ENCODE measurements around the gene RFLNA. TPM values are rescaled to one million over a fixed set of nuclear protein-coding genes. Genes with fewer than 3 reads are reported as not detected.

Gene RFLNA
- total and polyA plus RNA-seq, 2 of the 4 experiments (the other 2 are of a cell fraction) = not detected

DNA sequence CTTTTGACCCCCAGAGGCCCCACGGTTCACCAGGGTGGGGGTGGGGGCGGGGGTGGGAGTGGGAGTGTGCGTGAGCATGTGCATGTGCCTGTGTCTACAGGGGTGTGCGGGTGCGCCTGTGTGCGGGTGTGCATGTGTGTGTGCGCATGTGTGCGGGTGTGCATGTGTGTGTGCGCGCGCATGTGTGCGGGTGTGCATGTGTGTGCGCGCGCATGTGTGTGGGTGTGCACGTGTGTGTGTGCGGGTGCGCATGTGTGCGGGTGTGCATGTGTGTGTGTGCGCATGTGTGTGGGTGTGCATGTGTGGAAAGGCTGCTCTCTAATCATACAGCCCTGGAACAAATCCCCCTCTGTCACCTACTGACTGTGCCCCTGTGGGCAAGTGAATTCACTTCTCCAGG lies 38.8 kb downstream of the RFLNA start:
- Histone ChIP-seq H3K56ac (ENCODE audit: extremely low read depth, insufficient read depth, low read length) (no peak overlapping the region), H2BK5ac (ENCODE audit: low read depth, low read length, poor library complexity, severe bottlenecking) (no peak overlapping the region), H4K8ac (ENCODE audit: low read depth in 2 of 2, low read length in 2 of 2) (no peak overlapping the region), H3K4me1 (ENCODE audit: control insufficient read depth, insufficient read depth, low read length) (no peaks in the 10 kb centered on the region), H3K4me2 (ENCODE audit: low read depth, low read length) (no peak overlapping the region), H3K4me3 (ENCODE audit: insufficient read depth, low read depth, low read length) (no peak overlapping the region), H3K36me3 (ENCODE audit: control insufficient read depth, insufficient read depth, low read length) (peaks cover 80% of the 10 kb centered on the region), H4K91ac (ENCODE audit: insufficient read depth, low read depth, low read length) (no peak overlapping the region), H2BK120ac (ENCODE audit: low read depth, low read length) (no peak overlapping the region), H3K27ac (ENCODE audit: insufficient read depth, low read length) (no peak overlapping the region), H3K23ac (ENCODE audit: low read depth, low read length) (no peak overlapping the region), H4K5ac (ENCODE audit: low read depth, low read length) (no peak overlapping the region), H3K9me3 (ENCODE audit: control insufficient read depth, insufficient read depth, low read length) (no peaks in the 10 kb centered on the region), H2AK5ac (ENCODE audit: low read depth, low read length) (no peak overlapping the region), H2BK15ac (ENCODE audit: low read depth, low read length) (no peak overlapping the region), H4K20me1 (ENCODE audit: insufficient read depth, low read length) (peaks cover 12% of the 10 kb centered on the region), H2AK9ac (replicated peaks; ENCODE audit: low read depth, low read length, poor library complexity) (no peak overlapping the region), H3K18ac (ENCODE audit: low read depth, low read length) (no peak overlapping the region), H3K14ac (replicated peaks; ENCODE audit: low read depth, low read length) (no peak overlapping the region), H3K9me1 (ENCODE audit: insufficient read depth, low read length) (no peaks in the 10 kb centered on the region), H2AFZ (replicated peaks; ENCODE audit: low read length, poor library complexity) (peak overlapping the region; percentile 51), H2BK20ac (ENCODE audit: low read depth, low read length) (no peak overlapping the region), H3K4ac (ENCODE audit: low read depth, low read length) (no peak overlapping the region), H3K27me3 (ENCODE audit: control insufficient read depth, insufficient read depth, low read length) (no peaks in the 10 kb centered on the region), H3K9ac (ENCODE audit: low read depth, low read length) (no peak overlapping the region), H3K79me1 (ENCODE audit: low read depth in 1 of 2, low read length in 2 of 2) (peaks cover 7 to 10% of the 10 kb centered on the region in 2 experiments)
- BruUV-seq (replicated peaks) = no TSS peak
- no peak for ATAC-seq (ENCODE audit: low read depth)
- ChIA-PET CTCF (interaction anchor here (0.6 to 0.7 kb wide), 2 partner anchors 89 to 606 kb away, joined by 3 read pairs; no protein-coding TSS in a partner anchor), POLR2A (ENCODE audit: unreplicated experiment) (no interaction called here)
- in situ Hi-C loops (cut with MboI; ENCODE audit: low sequenced_read_pairs) (no loop called here), dilution Hi-C loops (cut with HindIII; ENCODE audit: low sequenced_read_pairs, unreplicated experiment) (no loop called here), intact Hi-C loops (cut with micrococcal nuclease) (no loop called here)
- no peak for DNase-seq
- 63% methylated on average over 6 of the region's 20 CpGs; no CpG with 5 or more reads in 1 of the 2 experiments for WGBS, 2 experiments (ENCODE audit: extremely low coverage in 2 of 2, insufficient read length in 1 of 2)
- TF ChIP-seq SMC3 (IDR thresholded peaks at IDR 0.05; ENCODE audit: low read depth, low read length) = no peak
- no peak for TF ChIP-seq MAFK (IDR thresholded peaks at IDR 0.05; ENCODE audit: low read depth, low read length)
- no peak for TF ChIP-seq RFX5 (IDR thresholded peaks at IDR 0.05; ENCODE audit: low read depth, low read length)
- TF ChIP-seq FOS (IDR thresholded peaks at IDR 0.05; ENCODE audit: low read depth, low read length) = no peak
- no peak for TF ChIP-seq NFE2L2 (IDR thresholded peaks at IDR 0.05; ENCODE audit: low read depth, low read length)
- TF ChIP-seq, protein P1, sequence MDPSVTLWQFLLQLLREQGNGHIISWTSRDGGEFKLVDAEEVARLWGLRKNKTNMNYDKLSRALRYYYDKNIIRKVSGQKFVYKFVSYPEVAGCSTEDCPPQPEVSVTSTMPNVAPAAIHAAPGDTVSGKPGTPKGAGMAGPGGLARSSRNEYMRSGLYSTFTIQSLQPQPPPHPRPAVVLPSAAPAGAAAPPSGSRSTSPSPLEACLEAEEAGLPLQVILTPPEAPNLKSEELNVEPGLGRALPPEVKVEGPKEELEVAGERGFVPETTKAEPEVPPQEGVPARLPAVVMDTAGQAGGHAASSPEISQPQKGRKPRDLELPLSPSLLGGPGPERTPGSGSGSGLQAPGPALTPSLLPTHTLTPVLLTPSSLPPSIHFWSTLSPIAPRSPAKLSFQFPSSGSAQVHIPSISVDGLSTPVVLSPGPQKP (IDR thresholded peaks at IDR 0.05; ENCODE audit: borderline replicate concordance, low read depth, low read length) = no peak
- TF ChIP-seq MAZ (IDR thresholded peaks at IDR 0.05; ENCODE audit: borderline replicate concordance, low read depth, low read length) = no peak
- TF ChIP-seq BHLHE40 (IDR thresholded peaks at IDR 0.05; ENCODE audit: low read depth, low read length) = no peak
- TF ChIP-seq, protein P2, sequence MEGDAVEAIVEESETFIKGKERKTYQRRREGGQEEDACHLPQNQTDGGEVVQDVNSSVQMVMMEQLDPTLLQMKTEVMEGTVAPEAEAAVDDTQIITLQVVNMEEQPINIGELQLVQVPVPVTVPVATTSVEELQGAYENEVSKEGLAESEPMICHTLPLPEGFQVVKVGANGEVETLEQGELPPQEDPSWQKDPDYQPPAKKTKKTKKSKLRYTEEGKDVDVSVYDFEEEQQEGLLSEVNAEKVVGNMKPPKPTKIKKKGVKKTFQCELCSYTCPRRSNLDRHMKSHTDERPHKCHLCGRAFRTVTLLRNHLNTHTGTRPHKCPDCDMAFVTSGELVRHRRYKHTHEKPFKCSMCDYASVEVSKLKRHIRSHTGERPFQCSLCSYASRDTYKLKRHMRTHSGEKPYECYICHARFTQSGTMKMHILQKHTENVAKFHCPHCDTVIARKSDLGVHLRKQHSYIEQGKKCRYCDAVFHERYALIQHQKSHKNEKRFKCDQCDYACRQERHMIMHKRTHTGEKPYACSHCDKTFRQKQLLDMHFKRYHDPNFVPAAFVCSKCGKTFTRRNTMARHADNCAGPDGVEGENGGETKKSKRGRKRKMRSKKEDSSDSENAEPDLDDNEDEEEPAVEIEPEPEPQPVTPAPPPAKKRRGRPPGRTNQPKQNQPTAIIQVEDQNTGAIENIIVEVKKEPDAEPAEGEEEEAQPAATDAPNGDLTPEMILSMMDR (conservative IDR thresholded peaks at IDR 0.05; ENCODE audit: low read depth, low read length) = no peak
- TF ChIP-seq, protein P3, sequence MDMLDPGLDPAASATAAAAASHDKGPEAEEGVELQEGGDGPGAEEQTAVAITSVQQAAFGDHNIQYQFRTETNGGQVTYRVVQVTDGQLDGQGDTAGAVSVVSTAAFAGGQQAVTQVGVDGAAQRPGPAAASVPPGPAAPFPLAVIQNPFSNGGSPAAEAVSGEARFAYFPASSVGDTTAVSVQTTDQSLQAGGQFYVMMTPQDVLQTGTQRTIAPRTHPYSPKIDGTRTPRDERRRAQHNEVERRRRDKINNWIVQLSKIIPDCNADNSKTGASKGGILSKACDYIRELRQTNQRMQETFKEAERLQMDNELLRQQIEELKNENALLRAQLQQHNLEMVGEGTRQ (IDR thresholded peaks at IDR 0.05; ENCODE audit: low read depth, low read length) = no peak
- TF ChIP-seq RAD21 (IDR thresholded peaks at IDR 0.05; ENCODE audit: low read length) = no peak
- no peak for TF ChIP-seq POLR2A (IDR thresholded peaks at IDR 0.05; ENCODE audit: low read depth, low read length)
- no peak for TF ChIP-seq CEBPB (IDR thresholded peaks at IDR 0.05; ENCODE audit: low read depth, low read length)
- no peak for TF ChIP-seq RCOR1 (IDR thresholded peaks at IDR 0.05; ENCODE audit: insufficient replicate concordance, low read length)
- TF ChIP-seq CHD1 (IDR thresholded peaks at IDR 0.05; ENCODE audit: low read depth, low read length) = no peak
- no peak for TF ChIP-seq MXI1 (IDR thresholded peaks at IDR 0.05; ENCODE audit: borderline replicate concordance, low read depth, low read length)

All from IMR-90 (cell line).